SK-N-SH (cell line): ENCODE measurements around the gene TCOF1.

Experiments
- POLR2AphosphoS5 ChIP-seq: IDR thresholded peaks from 2 replicates; pipeline ENCODE4 v1.6.1; 2012; ENCODE audit warnings: low read depth, low read length
- RAD21 ChIP-seq: IDR thresholded peaks from 2 replicates; pipeline ENCODE4 v1.6.1; 2012; ENCODE audit warnings: mild to moderate bottlenecking, low read length
- TF ChIP-seq, protein P1 (sequence below): fragments of 200-600 bp; sonication (generic); IDR thresholded peaks from 2 replicates; pipeline ENCODE4 v1.6.1; 2017; ENCODE audit warnings: antibody characterized with exemption, mild to moderate bottlenecking, moderate library complexity

DNA sequence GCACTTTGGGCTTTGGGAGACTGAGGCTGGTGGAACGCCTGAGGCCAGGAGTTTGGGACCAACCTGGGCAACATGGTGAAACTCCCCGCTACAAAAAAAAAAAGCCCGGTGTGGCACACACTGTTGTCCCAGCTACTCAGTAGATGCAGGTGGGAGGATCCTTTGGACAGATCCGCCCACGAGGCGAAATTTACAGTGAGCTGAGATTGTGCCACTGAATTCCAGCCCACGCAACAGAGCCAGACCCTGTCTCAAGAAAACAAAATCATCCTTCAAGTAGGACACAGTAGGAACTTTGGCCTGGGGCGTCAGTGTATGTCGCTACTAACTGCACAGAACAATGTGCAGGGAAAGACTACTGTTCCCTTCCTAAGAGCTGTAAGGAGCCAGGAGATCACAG, 87.3 kb downstream of the TCOF1 start:
- TF ChIP-seq, protein P1, sequence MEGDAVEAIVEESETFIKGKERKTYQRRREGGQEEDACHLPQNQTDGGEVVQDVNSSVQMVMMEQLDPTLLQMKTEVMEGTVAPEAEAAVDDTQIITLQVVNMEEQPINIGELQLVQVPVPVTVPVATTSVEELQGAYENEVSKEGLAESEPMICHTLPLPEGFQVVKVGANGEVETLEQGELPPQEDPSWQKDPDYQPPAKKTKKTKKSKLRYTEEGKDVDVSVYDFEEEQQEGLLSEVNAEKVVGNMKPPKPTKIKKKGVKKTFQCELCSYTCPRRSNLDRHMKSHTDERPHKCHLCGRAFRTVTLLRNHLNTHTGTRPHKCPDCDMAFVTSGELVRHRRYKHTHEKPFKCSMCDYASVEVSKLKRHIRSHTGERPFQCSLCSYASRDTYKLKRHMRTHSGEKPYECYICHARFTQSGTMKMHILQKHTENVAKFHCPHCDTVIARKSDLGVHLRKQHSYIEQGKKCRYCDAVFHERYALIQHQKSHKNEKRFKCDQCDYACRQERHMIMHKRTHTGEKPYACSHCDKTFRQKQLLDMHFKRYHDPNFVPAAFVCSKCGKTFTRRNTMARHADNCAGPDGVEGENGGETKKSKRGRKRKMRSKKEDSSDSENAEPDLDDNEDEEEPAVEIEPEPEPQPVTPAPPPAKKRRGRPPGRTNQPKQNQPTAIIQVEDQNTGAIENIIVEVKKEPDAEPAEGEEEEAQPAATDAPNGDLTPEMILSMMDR = no peak
- TF ChIP-seq POLR2AphosphoS5 = no peak
- TF ChIP-seq RAD21 = no peak
